DMS114 treated with DMSO at 0.1 percent for 48 hours (cell line): ENCODE results near the gene ADCY6.

ENCODE experiments used
- DNase-seq: peaks from one replicate; lab custom pipeline; 2025; ENCODE audit not compliant: unreplicated experiment; lab: John Stamatoyannopoulos, UW

Gene ADCY6

DNA sequence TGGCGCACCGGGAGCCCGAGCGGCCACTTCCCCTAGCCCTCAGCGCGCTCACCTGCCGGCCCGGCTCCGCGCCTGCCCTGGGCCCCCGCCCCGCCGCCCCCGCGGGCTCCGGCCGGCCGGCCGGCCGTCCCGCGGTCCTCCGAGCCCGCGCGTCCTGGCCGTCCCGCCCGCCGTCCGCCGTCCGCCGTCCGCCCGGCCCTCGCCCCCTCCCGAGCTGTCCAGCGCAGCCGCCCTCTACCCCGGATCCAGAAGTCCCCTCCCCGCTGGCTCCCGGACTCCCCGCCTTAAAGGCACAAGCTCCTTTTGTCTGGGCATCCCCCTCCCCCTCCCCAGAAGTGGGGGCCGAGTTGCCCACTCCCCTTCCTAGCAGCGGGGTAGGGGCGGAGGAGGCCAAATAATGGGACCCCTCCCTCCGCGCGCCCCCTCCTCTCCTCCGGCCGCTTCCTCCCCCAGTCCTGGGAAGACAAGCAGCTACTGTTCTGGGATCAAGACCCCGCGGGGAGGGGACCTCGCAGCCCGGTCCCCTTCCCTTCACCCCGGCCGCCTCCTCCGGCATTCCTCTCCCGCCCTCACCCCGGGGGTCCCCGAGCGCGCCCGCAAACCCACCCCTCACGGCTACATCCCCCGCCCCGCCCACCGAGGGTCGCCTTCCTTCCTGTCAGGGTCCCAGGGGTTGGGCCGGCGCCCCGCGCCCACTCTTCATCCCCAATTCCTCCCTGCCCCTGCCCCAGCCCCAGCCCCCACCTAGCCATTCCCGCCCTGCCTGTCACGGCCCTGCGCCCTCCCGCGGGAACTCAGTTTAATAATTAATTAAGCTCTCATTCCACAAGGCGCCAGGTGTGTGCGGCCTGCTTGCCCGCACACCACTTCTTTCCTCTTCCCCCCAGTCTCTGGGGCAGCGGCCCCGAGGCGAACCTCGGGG lies at the start of gene ADCY6:
Gene ADCY6, minus strand, starts transcription at position 236 of the 922 bp plus-strand sequence. CDS start 5,655 bp downstream, outside the sequence.
- DNase-seq: peak; percentile 32

DNA sequence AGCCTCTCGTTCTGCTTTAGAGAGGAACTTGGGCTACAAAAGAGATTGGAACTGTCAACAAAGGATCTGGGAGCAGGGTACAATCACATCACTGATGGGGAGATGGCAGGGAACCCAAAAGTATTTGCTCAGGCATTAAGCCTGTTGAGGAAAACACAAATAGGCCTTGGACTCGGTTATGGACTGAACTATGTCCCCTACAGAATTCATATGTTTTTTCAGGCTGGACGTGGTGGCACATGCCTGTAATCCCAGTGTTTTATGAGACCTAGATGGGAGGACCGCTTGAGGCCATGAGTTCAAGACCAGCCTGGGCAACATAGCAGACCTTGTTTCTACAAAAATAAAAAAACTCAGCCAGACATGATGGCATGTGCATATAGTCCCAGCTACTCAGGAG lies 49.2 kb upstream of the ADCY6 start:
- DNase-seq: no peak

DNA sequence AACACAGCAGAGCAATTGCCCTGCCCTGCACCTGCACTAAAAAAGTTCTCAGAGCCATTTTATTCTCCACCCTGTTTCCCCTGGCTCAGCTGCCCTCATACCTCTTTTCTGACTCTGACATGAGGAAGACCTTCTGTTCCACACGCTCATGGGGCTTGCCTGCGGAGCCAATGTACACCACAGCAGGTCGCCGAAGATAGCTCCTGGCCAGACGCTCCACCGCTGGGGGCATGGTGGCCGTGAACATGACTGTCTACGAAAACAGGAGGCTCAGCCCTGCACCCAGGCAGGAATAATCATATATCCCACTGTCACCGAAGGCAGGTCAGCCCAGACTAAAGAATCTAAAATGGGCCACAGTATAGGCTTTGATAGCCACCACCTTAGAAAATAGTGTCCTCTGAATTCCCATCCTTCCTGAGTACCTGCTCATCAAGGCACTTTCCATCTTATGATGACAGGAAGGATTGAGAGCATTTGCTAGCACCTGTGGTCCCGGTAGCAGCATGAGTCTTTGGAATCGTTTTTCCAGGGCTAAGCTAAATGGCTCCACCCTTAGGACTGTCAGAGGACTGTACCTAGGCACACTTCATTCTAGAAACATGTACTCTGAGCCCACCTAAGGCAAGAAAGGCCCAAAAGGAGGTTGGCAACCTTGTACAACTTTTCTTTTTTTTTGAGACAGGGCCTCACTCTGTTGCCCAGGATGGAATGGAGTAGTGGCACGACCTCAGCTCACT lies 43.6 kb upstream of the ADCY6 start:
- DNase-seq: no peak

DNA sequence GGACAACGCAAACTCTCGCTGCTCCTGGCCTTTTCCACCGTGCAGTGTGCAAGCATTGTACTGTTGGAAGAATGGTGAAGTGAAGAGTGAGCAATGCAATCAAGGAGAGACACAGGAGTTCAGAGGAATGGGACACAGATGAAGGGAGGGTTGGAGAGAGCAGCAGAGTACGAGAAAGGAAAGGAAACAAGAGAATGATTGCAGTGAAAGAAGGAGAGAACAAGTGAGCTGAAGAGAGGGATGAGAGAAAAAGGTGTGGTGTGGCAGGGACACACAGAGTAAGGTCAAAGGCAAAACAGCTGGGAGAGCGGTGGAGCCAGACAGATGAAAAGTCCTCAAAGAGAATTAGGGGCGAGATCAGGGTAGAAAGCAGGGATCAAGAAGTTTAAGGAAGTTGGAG lies 42.4 kb upstream of the ADCY6 start:
- no peak for DNase-seq

DNA sequence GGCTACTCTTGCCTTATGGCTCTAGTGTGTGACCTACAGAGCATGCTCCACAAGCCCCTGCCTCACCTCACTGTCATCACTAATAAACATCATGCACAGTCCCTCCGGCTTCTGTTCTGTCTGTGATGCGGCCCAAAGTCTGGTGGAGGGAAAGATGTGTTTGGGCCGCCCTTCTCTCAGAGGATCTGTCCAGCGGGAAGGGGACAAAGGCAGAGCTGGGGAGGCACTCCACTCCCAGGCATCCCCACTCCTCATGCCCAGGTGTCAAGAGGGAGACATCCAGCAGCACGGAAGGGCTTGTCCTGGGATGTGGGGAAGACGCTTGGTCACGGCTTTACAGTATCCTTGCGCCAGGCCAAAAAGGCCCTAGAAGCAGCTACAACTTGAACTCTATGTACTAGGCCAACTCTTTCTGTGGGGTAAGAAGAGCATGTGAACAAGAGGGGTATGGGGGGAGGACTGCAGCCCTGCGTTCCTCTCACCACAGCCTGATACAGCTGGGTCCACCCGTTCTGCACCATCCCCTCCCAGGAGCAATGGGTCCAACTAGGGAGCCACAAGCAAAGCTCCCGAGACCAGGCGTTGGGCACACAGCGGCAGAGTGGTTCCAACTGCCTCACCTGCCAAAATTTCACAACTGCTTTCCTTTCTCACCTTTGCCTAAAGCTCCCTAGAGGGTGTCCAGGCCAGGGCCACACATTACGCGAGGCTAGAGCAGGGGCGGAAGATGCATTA lies 40.1 kb upstream of the ADCY6 start:
- DNase-seq: no peak

DNA sequence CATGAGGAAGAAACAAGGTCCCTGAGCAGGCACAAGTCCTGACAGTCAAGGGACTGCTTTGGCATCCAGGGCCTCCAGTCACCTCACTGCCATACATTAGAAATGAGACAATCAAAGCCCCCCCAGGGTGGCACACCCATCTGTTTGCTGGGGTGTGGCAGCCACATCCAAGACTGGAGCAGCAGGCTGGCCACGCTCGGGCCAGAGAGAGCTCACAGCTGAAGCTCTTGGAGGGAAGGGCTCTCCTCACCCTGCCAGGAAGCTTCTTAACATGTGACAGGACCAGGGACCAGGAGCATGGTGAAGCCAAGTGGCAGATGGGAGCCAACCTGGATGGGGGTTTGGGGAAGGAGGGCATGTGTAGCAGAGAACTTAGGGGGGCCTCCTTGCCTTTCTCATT lies 39.4 kb upstream of the ADCY6 start:
- no peak for DNase-seq

DNA sequence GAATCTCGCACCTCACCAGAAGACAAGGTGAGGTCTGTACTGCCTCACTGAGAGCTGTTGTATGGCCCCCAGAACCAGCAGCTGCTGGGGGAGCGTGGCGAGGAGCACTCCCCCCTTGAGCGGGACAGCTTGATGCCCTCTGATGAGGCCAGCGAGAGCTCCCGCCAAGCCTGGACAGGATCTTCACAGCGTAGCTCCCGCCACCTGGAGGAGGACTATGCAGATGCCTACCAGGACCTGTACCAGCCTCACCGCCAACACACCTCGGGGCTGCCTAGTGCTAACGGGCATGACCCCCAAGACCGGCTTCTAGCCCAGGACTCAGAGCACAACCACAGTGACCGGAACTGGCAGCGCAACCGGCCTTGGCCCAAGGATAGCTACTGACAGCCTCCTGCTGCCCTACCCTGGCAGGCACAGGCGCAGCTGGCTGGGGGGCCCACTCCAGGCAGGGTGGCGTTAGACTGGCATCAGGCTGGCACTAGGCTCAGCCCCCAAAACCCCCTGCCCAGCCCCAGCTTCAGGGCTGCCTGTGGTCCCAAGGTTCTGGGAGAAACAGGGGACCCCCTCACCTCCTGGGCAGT lies 38.7 kb upstream of the ADCY6 start:
- no peak for DNase-seq

DNA sequence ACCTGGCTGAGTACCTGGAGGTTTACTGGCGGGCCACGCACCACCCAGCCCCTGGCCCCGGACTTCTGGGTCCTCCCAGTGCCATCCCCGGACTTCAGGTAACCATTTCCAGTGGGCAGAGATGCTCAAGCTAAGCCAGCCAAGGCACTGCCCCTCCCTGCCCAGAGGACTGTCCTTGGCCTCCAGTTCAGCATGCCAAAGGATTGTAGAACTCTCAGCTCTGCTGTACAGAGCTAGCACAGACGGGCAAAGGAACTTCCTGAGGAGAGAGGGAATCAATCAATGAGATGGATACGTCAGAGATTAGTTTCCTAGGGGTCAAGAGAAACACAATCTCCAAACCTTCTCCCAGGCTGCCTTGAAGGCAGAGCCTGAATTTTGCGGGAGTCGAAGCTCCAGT lies 38.1 kb upstream of the ADCY6 start:
- no peak for DNase-seq

DNA sequence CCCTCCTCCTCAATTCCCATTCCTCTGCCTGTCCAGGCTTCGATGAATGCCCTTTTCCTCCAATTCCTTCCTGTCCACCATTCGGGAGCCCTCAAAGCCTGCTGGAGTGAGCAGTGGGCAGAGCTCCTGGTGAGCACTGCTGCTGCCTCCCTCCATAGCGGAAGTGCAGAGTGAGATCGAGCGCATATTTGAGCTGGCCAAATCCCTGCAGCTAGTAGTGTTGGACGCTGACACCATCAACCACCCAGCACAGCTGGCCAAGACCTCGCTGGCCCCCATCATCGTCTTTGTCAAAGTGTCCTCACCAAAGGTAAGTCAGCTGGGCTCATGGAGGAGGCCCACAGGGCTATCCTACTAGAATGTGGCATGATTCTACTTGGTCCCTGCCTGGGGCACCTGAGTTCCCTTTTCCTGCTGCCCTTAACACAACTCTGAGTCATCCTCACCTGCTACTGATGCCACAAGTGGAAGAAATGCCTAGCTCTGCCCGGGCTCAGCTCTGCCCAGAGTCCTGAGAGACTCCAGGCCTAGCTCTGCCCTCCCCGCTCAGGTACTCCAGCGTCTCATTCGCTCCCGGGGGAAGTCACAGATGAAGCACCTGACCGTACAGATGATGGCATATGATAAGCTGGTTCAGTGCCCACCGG lies 37.4 kb upstream of the ADCY6 start:
- no peak for DNase-seq

DNA sequence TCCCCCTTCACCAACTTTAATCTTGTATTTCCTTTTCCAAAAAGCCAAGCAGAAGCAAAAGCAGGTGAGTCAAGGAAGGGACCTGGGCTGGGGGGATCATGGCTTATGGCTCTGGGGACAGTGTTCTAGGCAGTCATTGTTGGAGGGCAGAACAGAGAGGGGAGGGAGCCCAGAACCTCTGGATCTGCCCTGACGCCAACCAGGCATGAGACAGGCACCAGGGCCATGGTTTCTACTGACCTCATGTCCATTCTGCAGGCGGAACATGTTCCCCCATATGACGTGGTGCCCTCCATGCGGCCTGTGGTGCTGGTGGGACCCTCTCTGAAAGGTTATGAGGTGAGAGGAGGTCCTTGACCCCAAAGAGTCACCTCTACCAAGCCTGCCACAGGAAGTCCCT lies 36.0 kb upstream of the ADCY6 start:
- no peak for DNase-seq

DNA sequence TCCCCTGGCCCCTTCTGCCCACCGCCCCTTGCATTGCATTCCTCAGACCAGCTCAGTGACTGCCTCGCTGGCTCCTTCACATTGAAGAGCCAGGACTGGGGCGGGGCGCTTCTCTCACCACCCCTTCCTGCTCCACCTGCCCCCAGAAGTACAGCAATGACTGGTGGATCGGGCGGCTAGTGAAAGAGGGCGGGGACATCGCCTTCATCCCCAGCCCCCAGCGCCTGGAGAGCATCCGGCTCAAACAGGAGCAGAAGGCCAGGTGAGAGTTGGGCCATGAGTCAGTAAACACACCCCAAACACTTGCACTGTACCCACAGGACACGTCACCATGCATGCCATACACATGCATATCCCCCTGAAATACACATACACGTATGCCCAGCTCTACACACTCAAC lies 35.2 kb upstream of the ADCY6 start:
- no peak for DNase-seq

DNA sequence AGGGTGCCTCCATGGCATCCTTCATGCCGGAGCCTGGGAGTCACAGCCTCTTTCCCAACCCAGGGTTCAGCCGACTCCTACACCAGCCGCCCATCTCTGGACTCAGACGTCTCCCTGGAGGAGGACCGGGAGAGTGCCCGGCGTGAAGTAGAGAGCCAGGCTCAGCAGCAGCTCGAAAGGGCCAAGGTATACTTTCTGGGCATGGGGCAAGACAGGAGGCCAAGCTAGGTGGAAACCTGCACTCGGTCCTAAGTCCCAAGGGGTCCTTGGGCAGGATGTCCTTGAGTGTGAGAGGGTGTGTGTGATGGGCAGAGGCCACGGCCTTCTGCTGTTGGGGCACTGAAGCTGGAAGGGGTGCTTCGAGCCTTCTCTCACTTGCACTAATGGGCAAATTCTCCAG lies 34.4 kb upstream of the ADCY6 start:
- no peak for DNase-seq

DNA sequence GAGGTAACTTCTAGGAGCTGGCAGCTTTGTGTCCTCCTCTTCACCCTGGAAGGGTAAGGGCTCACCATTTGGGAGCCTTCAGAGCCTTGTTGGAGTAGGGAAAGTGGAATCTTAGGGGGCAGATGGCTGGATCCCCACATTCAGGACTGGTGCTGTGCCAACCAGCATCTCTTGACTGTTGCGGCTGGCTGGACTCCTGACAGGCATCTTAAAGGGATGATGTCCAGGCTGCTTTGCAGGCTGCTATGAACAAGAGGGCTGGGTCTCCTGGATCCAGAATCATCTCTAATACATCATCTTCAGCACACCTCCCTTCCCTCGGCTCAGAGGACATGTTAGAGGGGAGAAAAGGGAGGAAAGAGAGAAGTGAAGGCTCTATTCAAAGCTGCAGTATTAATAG lies 33.8 kb upstream of the ADCY6 start:
- no peak for DNase-seq

DNA sequence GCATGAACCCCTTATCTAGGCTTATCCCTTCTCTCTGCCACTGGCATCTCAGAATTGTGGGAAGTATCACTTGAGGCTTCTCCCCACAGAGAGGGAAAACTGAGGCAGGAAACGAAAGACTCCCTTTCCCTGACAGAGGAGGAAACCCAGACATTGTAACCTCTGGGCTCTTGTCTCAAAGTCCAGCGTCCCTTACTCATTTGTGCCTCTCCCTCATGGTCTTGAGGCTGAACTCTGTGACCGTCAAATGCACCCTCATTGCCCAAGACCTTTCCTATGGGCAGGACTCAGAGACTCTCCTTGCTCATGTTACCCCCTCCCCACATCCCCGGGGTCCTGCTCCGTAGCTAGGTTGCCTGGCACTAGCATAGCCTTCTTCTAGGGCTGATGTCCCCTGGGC lies 33.2 kb upstream of the ADCY6 start:
- DNase-seq: no peak

DNA sequence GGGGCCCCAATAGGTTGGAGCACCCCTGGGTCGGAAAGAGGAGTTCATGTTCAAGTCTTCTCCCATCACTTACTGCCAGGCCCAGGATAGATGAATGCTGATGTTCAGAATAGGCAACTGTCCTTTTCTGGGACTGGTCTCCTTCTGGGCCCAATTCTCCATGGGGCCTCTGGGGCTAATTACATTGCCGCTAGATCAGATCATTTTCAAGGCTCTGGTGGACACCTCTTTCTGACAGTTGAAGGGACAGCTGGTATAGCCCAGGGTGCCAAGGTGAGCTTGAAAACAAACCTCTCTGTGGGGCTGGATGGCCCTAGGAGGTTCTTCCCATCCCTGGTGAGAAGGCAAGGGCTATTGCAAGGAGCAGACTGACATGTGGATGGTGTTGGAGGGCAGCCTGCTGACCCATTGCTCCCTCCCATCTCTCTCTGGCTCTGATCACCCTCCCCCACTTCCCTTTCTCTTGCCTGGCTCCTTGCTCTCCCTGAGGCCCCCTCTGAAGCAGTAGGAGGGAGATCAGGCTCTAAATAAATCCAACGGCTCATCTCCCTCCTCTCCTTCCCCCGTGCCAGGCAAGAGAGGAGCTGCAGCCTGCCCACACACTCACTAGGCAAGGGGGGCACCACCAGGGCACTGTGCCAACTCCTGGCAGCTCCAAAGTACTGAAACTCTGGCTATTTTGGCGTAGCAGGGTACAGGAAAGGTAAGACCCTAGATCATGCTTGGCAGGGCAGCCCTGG lies 31.3 kb upstream of the ADCY6 start:
- no peak for DNase-seq

DNA sequence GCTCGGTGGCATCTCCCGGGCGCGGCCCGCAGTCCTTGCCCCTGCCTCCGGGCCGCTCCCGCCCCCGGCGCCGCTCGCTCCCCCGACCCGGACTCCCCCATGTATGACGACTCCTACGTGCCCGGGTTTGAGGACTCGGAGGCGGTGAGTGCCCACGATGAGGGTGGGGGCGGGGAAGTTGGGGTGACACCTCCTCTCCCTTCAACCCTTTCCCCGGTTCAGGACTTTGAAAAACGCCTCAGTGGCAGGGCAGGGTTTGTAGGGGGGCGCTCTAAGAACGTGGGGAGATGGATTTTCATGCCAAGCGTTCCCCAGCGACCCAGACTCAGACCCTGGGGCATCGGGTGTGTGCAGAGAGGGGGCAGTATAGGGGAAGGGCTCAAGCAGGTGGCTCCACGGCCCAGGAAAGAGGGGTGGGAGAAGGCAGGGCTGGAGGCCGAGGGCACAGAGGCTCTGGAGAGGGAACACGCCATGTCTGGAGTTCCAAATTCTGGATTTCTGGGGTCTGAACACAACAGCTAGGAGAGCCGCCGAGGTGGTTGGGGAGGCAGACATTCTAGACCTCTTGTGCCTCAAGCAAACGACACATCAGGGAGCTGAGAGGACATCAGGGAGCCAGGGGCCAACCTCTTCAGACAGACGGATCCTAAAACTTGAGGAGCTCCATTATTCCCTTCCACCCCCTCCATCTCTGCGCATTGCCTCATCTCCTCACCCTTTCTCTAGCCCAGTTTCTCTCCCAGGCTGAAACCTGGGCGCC lies 30.1 kb upstream of the ADCY6 start:
- no peak for DNase-seq

DNA sequence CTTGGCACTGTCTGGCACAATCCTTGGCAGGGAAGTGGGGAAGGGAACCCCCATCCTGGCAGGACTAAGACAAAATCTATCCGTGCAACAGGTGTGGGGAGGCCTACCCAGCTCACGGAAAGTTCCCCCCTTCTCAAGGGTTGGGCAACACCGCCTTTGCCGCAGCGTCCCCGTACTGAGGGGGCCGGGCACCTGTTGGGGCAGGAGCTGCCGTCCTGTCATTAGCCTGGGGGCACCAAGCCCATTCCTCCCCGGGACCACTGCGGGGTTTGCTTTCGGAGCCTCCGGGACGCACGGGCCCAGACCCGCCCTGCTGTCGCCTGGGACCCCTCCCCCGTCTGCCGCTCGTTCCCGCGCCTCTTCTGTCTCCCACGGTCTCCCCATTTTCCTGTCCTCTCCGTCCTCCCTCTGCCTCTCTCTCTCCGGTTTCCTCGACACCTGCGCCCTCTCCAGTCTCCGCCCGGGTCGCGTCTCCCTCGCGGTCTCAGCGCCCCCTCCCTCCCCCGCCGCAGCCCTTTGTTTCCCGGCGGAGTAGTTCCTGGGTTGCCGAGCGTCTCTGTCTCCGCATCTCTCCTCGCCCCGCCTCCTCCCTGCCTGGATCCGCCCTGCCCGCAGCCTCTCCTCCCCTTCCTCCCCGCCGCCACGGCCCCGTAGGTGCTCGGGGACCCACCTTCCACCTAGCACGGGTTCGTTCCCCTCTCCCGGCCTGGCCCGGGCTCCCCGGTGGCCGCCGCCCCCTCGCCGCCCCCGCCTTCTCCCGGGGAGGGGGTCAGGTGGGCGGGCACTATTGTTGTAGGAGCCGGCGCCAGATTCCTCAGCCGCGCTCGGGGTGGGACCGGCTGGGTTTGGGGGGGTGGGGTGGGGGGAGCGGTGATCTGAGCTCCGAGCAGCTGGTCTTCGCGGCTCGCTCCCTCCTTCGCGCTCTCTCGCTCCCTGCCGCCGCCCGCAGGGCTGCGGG lies 29.3 kb upstream of the ADCY6 start, which contains the start of gene CACNB3:
Gene CACNB3, plus strand, starts transcription at position 624 of the 958 bp plus-strand sequence. CDS start 434 bp downstream, outside the sequence.
- peak; percentile 44 for DNase-seq
